ENCODE data around the gene MYO7B. TPM values are rescaled to one million over a fixed set of nuclear protein-coding genes. Genes with fewer than 3 reads are reported as not detected.
A peak's percentile ranks its signal among the peaks of the same experiment; 100 is the strongest.

Gene MYO7B
- total RNA-seq, result 0.07 and 0.12 TPM in 2 replicates

GRCh38 chr2:127535422-127535901, at the start of gene MYO7B:
Gene MYO7B (plus strand): TSS chr2:127535683. CDS start chr2:127559723, 24,040 bp downstream.
- intact Hi-C loops (cut with micrococcal nuclease), result no loop called here
- no peaks in the 10 kb centered on the region for H3K36me3 Mint-ChIP-seq (ENCODE audit: low read depth)
- no peaks in the 10 kb centered on the region for H3K4me1 Mint-ChIP-seq
- H3K9me3 Mint-ChIP-seq, result no peaks in the 10 kb centered on the region
- H3K27ac Mint-ChIP-seq, result no peak within 1 kb of the TSS
- H3K4me3 Mint-ChIP-seq, result no peak within 1 kb of the TSS
- H3K27me3 Mint-ChIP-seq, result peaks cover 29% of the 10 kb centered on the region
- no peak for DNase-seq

GRCh38 chr2:127485694-127486071, 49.8 kb upstream of the MYO7B start:
- Mint-ChIP-seq H3K9me3 (no peaks in the 10 kb centered on the region), H3K4me1 (peaks cover 33% of the 10 kb centered on the region), H3K4me3 (peak overlapping the region; percentile 36), H3K27ac (peak overlapping the region; percentile 74), H3K27me3 (no peaks in the 10 kb centered on the region), H3K36me3 (ENCODE audit: low read depth) (peaks cover 68% of the 10 kb centered on the region)
- no peak for DNase-seq
- intact Hi-C loops (cut with micrococcal nuclease), result no loop called here

GRCh38 chr2:127486247-127487058, 49.0 kb upstream of the MYO7B start:
- intact Hi-C loops (cut with micrococcal nuclease), result no loop called here
- Mint-ChIP-seq H3K27me3 (no peaks in the 10 kb centered on the region), H3K9me3 (no peaks in the 10 kb centered on the region), H3K4me1 (peaks cover 33% of the 10 kb centered on the region), H3K27ac (peak overlapping the region; percentile 61), H3K4me3 (peak overlapping the region; percentile 36), H3K36me3 (ENCODE audit: low read depth) (peaks cover 70% of the 10 kb centered on the region)
- DNase-seq, result no peak

- H3K27ac Mint-ChIP-seq, result no peak overlapping the region
- no peaks in the 10 kb centered on the region for H3K9me3 Mint-ChIP-seq
- DNase-seq, result no peak
- H3K4me3 Mint-ChIP-seq, result no peak overlapping the region
- H3K4me1 Mint-ChIP-seq, result peaks cover 27% of the 10 kb centered on the region
- peaks cover 68% of the 10 kb centered on the region for H3K36me3 Mint-ChIP-seq (ENCODE audit: low read depth)
- H3K27me3 Mint-ChIP-seq, result no peaks in the 10 kb centered on the region
- intact Hi-C loops (cut with micrococcal nuclease), result no loop called here
Measured at GRCh38 chr2:127490283-127490682, 45.2 kb upstream of the MYO7B start.

- intact Hi-C loops (cut with micrococcal nuclease), result no loop called here
- Mint-ChIP-seq H3K27me3 (no peaks in the 10 kb centered on the region), H3K4me1 (peaks cover 11% of the 10 kb centered on the region), H3K27ac (no peak overlapping the region), H3K9me3 (no peaks in the 10 kb centered on the region), H3K36me3 (ENCODE audit: low read depth) (peaks cover 66% of the 10 kb centered on the region), H3K4me3 (no peak overlapping the region)
- DNase-seq, result no peak
Measured at GRCh38 chr2:127498386-127498785, 37.1 kb upstream of the MYO7B start.

GRCh38 chr2:127503491-127503890, 32.0 kb upstream of the MYO7B start:
- Mint-ChIP-seq H3K9me3 (no peaks in the 10 kb centered on the region), H3K36me3 (ENCODE audit: low read depth) (peaks cover 60% of the 10 kb centered on the region), H3K4me1 (peaks cover 15% of the 10 kb centered on the region), H3K27ac (no peak overlapping the region), H3K4me3 (no peak overlapping the region), H3K27me3 (no peaks in the 10 kb centered on the region)
- intact Hi-C loops (cut with micrococcal nuclease), result no loop called here
- DNase-seq, result no peak

GRCh38 chr2:127504552-127505430, 30.7 kb upstream of the MYO7B start:
- H3K4me1 Mint-ChIP-seq, result peaks cover 21% of the 10 kb centered on the region
- peak overlapping the region; percentile 30 for H3K27ac Mint-ChIP-seq
- intact Hi-C loops (cut with micrococcal nuclease), result no loop called here
- DNase-seq, result peak; percentile 45
- no peaks in the 10 kb centered on the region for H3K9me3 Mint-ChIP-seq
- peaks cover 61% of the 10 kb centered on the region for H3K36me3 Mint-ChIP-seq (ENCODE audit: low read depth)
- H3K27me3 Mint-ChIP-seq, result no peaks in the 10 kb centered on the region
- no peak overlapping the region for H3K4me3 Mint-ChIP-seq

- H3K9me3 Mint-ChIP-seq, result no peaks in the 10 kb centered on the region
- H3K27me3 Mint-ChIP-seq, result no peaks in the 10 kb centered on the region
- peaks cover 25% of the 10 kb centered on the region for H3K4me1 Mint-ChIP-seq
- intact Hi-C loops (cut with micrococcal nuclease), result no loop called here
- peaks cover 55% of the 10 kb centered on the region for H3K36me3 Mint-ChIP-seq (ENCODE audit: low read depth)
- no peak overlapping the region for H3K4me3 Mint-ChIP-seq
- DNase-seq, result no peak
- no peak overlapping the region for H3K27ac Mint-ChIP-seq
Measured at GRCh38 chr2:127506510-127506909, 29.0 kb upstream of the MYO7B start.

- Mint-ChIP-seq H3K4me3 (no peak overlapping the region), H3K9me3 (no peaks in the 10 kb centered on the region), H3K27ac (no peak overlapping the region), H3K27me3 (no peaks in the 10 kb centered on the region), H3K36me3 (ENCODE audit: low read depth) (peaks cover 49% of the 10 kb centered on the region), H3K4me1 (peaks cover 35% of the 10 kb centered on the region)
- intact Hi-C loops (cut with micrococcal nuclease), result no loop called here
- DNase-seq, result peak; percentile 35
Measured at GRCh38 chr2:127508023-127508630, 27.4 kb upstream of the MYO7B start.

- Mint-ChIP-seq H3K27me3 (no peaks in the 10 kb centered on the region), H3K4me3 (no peak overlapping the region), H3K9me3 (no peaks in the 10 kb centered on the region), H3K36me3 (ENCODE audit: low read depth) (peaks cover 47% of the 10 kb centered on the region), H3K27ac (no peak overlapping the region), H3K4me1 (peaks cover 37% of the 10 kb centered on the region)
- intact Hi-C loops (cut with micrococcal nuclease), result no loop called here
- DNase-seq, result no peak
Measured at GRCh38 chr2:127508631-127509034, 26.9 kb upstream of the MYO7B start.

GRCh38 chr2:127510073-127510472, 25.4 kb upstream of the MYO7B start:
- intact Hi-C loops (cut with micrococcal nuclease), result no loop called here
- H3K9me3 Mint-ChIP-seq, result no peaks in the 10 kb centered on the region
- no peak for DNase-seq
- H3K27ac Mint-ChIP-seq, result no peak overlapping the region
- no peaks in the 10 kb centered on the region for H3K27me3 Mint-ChIP-seq
- peaks cover 43% of the 10 kb centered on the region for H3K36me3 Mint-ChIP-seq (ENCODE audit: low read depth)
- peaks cover 42% of the 10 kb centered on the region for H3K4me1 Mint-ChIP-seq
- H3K4me3 Mint-ChIP-seq, result no peak overlapping the region

- Mint-ChIP-seq H3K36me3 (ENCODE audit: low read depth) (peaks cover 45% of the 10 kb centered on the region), H3K9me3 (no peaks in the 10 kb centered on the region), H3K4me3 (no peak overlapping the region), H3K4me1 (peaks cover 50% of the 10 kb centered on the region), H3K27me3 (no peaks in the 10 kb centered on the region), H3K27ac (no peak overlapping the region)
- DNase-seq, result no peak
- intact Hi-C loops (cut with micrococcal nuclease), result no loop called here
Measured at GRCh38 chr2:127511090-127511695, 24.3 kb upstream of the MYO7B start.

GRCh38 chr2:127511917-127512316, 23.6 kb upstream of the MYO7B start:
- no peaks in the 10 kb centered on the region for H3K27me3 Mint-ChIP-seq
- DNase-seq, result peak; percentile 37
- H3K4me3 Mint-ChIP-seq, result no peak overlapping the region
- peaks cover 49% of the 10 kb centered on the region for H3K36me3 Mint-ChIP-seq (ENCODE audit: low read depth)
- H3K9me3 Mint-ChIP-seq, result no peaks in the 10 kb centered on the region
- intact Hi-C loops (cut with micrococcal nuclease), result no loop called here
- H3K27ac Mint-ChIP-seq, result peak overlapping the region; percentile 36
- H3K4me1 Mint-ChIP-seq, result peaks cover 51% of the 10 kb centered on the region
